ENCODE results near the gene PTOV1.

GRCh38 chr19:49837425-49837824 lies 13.5 kb upstream of the PTOV1 start:
- no peak for TF ChIP-seq CTCF (IDR thresholded peaks at IDR 0.05; ENCODE audit: low read length)
- TF ChIP-seq EZH2 (IDR thresholded peaks at IDR 0.05; ENCODE audit: borderline replicate concordance, low read length) = no peak

Measured in OCI-LY1 (cell line).